ENCODE data around the gene TWIST2. TPM values are rescaled to one million over a fixed set of nuclear protein-coding genes. Genes with fewer than 3 reads are reported as not detected.

Gene TWIST2
- total and polyA plus RNA-seq, 8 donors: 0.58 to 58.0 (median 12.3) TPM

DNA sequence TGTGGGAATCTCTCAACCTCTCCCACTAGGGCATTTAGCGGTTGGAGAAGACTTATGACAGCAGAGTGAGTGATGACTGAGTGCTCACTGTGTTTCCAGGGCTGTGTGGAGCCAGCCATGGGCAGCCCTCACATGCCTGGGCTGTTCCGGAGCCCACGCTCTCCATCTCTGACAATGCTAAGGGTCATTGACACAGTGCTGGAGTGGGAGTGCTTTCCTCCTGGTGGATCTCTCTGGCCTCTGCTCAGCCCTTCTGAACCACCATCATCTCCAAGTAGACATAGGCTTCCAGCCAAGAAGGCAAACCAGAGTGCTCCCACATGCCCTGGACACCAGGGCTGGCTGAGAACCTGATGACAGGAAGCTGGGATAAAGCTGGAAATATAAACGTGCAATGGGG is 33.1 kb upstream of the TWIST2 start:
- no peak for DNase-seq
- intact Hi-C loops (cut with DNase I; ENCODE audit: low total_unique reads): no loop called here
- H3K27me3 ChIP-seq: peaks cover 0 to 46% (median 11%) of the 10 kb centered on the region in 3 donors
- H3K4me1 ChIP-seq: no peaks in the 10 kb centered on the region
- TF ChIP-seq EP300 (IDR thresholded peaks at IDR 0.05): no peak
- TF ChIP-seq, protein P1, sequence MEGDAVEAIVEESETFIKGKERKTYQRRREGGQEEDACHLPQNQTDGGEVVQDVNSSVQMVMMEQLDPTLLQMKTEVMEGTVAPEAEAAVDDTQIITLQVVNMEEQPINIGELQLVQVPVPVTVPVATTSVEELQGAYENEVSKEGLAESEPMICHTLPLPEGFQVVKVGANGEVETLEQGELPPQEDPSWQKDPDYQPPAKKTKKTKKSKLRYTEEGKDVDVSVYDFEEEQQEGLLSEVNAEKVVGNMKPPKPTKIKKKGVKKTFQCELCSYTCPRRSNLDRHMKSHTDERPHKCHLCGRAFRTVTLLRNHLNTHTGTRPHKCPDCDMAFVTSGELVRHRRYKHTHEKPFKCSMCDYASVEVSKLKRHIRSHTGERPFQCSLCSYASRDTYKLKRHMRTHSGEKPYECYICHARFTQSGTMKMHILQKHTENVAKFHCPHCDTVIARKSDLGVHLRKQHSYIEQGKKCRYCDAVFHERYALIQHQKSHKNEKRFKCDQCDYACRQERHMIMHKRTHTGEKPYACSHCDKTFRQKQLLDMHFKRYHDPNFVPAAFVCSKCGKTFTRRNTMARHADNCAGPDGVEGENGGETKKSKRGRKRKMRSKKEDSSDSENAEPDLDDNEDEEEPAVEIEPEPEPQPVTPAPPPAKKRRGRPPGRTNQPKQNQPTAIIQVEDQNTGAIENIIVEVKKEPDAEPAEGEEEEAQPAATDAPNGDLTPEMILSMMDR (IDR thresholded peaks at IDR 0.05): no peak
- 69 to 80% (median 77%) methylated on average over 4 of the region's 4 CpGs for WGBS, 5 donors
- no peaks in the 10 kb centered on the region for H3K9me3 ChIP-seq
- no peak overlapping the region for H3K27ac ChIP-seq
- H3K4me3 ChIP-seq: no peak overlapping the region
- H3K36me3 ChIP-seq: no peaks in the 10 kb centered on the region

DNA sequence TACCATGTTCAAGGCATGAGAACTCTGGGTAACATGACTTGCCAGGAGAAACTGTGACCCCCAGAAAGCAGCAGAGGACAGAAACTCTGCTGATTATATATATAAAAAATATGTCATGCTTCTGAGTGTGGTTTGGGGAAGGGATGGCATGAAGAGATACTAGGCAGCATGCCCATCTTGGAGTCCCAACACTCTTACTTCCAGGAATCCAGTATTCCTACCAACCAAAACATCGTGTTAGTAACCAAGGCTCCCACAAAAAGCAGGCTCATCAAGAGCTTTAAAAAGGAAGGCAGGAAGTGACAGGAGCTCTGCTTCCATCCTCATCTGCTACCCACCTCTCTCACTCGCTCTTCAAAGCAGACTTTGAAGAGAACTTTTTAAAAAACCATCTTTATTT is 31.6 kb upstream of the TWIST2 start:
- H3K27ac ChIP-seq: no peak overlapping the region
- no peak overlapping the region for H3K4me3 ChIP-seq
- intact Hi-C loops (cut with DNase I; ENCODE audit: low total_unique reads): no loop called here
- H3K9me3 ChIP-seq: peaks cover 0 to 3% (median 0%) of the 10 kb centered on the region in 4 donors
- no peaks in the 10 kb centered on the region for H3K4me1 ChIP-seq
- no peaks in the 10 kb centered on the region for H3K36me3 ChIP-seq
- no peak for TF ChIP-seq EP300 (IDR thresholded peaks at IDR 0.05)
- no peak for TF ChIP-seq POLR2A (IDR thresholded peaks at IDR 0.05)
- DNase-seq: no peak
- peaks cover 0 to 46% (median 14%) of the 10 kb centered on the region in 3 donors for H3K27me3 ChIP-seq
- whole genome bisulfite sequencing, 5 donors: 51 to 88% (median 71%) methylated on average over 2 of the region's 2 CpGs

DNA sequence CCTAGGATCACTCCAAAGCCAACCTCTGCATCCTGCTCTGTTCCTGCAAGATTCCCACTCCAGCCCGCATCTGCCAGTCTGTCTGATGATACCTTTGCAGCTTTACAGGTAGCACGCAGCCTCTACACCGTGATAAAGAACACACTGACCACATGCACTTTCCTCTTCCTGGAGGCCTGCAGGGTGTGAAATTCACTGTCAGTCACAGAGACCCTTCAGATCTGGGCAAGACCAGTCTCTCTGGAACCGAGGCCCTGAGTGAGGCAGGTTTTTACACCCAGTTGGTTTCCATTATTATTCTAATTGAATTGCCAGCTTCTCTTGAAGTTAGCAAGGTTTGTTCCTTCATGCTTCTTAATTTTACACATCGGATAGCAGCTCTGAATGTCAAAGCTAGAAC is 30.5 kb upstream of the TWIST2 start:
- intact Hi-C loops (cut with DNase I; ENCODE audit: low total_unique reads): no loop called here
- TF ChIP-seq EP300 (IDR thresholded peaks at IDR 0.05): no peak
- TF ChIP-seq, protein P1 (IDR thresholded peaks at IDR 0.05): no peak
- no peak for TF ChIP-seq POLR2A (IDR thresholded peaks at IDR 0.05)
- no peak for TF ChIP-seq POLR2AphosphoS5 (IDR thresholded peaks at IDR 0.05)
- WGBS, 5 donors: 32 to 38% (median 36%) methylated on average over 5 of the region's 5 CpGs
- Histone ChIP-seq H3K9me3 (peaks cover 0 to 3% (median 1%) of the 10 kb centered on the region in 4 donors), H3K4me3 (no peak overlapping the region), H3K27ac (no peak overlapping the region), H3K27me3 (peaks cover 0 to 54% (median 15%) of the 10 kb centered on the region in 3 donors), H3K4me1 (no peaks in the 10 kb centered on the region), H3K36me3 (no peaks in the 10 kb centered on the region)
- DNase-seq: no peak

DNA sequence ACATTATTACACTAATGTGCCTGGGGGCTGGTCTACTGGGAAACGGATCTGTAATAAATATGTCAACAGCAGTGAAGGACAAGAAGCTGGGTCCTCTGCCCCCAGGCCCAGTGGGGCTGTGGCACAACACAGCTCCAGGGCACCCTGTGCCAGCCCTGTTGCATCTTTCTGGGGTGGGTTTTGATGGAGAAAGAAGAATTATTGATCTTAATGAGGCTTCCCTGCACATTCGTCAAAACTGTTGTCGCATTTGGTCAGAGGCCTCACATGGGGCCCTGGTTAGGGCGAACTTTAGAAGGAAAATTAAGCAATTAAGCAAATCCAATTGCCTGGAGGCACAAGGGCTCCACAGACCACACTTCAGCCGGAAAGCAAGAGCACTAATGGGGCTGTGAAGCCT is 30.0 kb upstream of the TWIST2 start:
- WGBS, 5 donors: 65 to 77% (median 69%) methylated on average over 4 to 5 of the region's 5 CpGs
- Histone ChIP-seq H3K36me3 (no peaks in the 10 kb centered on the region), H3K27ac (no peak overlapping the region), H3K27me3 (peaks cover 0 to 57% (median 15%) of the 10 kb centered on the region in 3 donors), H3K4me3 (no peak overlapping the region), H3K9me3 (peaks cover 0 to 7% (median 2%) of the 10 kb centered on the region in 4 donors), H3K4me1 (no peaks in the 10 kb centered on the region)
- no peak for TF ChIP-seq POLR2A (IDR thresholded peaks at IDR 0.05)
- intact Hi-C loops (cut with DNase I; ENCODE audit: low total_unique reads): no loop called here
- DNase-seq: no peak

DNA sequence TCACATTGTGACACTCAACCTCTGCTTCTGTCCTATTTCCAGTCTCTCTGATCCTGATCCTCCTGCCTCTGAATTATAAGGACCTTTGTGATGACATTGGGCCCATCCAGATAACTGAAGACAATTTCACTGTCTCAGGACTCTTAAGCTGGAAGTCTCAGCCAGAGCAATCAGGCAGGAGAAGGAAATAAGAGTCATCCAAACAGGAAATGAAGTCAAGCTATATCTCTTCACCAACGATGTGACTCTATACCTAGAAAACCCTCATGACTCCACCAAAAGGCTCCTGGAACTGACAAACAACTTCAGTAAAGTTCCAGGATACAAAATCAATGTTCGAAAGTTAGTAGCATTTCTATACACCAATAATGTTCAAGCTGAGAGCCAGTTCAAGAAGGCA is 29.3 kb upstream of the TWIST2 start:
- no peaks in the 10 kb centered on the region for H3K36me3 ChIP-seq
- no peak overlapping the region for H3K27ac ChIP-seq
- intact Hi-C loops (cut with DNase I; ENCODE audit: low total_unique reads): no loop called here
- H3K4me1 ChIP-seq: no peaks in the 10 kb centered on the region
- TF ChIP-seq, protein P1 (IDR thresholded peaks at IDR 0.05): no peak
- TF ChIP-seq POLR2AphosphoS5 (IDR thresholded peaks at IDR 0.05) (no peak), EP300 (IDR thresholded peaks at IDR 0.05) (no peak), POLR2A (IDR thresholded peaks at IDR 0.05) (no peak)
- no peak for DNase-seq
- 52 to 66% (median 64%) methylated on average over 2 of the region's 2 CpGs for WGBS, 5 donors
- H3K9me3 ChIP-seq: peaks cover 0 to 13% (median 4%) of the 10 kb centered on the region in 4 donors
- H3K27me3 ChIP-seq: peaks cover 0 to 56% (median 15%) of the 10 kb centered on the region in 3 donors
- H3K4me3 ChIP-seq: no peak overlapping the region

All from stomach (tissue), 9 donors.